Measurements from ENCODE around the gene TCN1.

DNA sequence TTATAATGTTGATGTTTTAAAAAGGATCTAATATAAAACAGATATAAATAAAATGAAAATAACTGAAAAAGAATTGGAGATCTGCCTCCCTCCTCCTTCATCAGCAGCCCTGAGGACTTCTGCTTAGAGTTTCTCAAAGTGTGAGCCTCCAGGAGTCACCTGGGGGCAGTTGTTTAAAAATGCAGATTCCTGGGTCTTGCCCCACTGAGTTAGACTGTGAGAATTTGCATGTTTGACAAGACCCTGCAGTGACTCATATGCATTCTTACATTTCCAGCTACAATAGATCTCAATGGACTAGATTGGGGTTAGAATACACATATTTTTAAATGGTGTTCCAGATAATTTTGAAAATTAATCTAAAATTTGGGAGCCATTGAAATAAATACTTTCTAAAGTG is 11.5 kb upstream of the TCN1 start:
- TF ChIP-seq POLR2A (IDR thresholded peaks at IDR 0.05; ENCODE audit: extremely low read depth, insufficient read length) = no peak
- TF ChIP-seq, protein P1, sequence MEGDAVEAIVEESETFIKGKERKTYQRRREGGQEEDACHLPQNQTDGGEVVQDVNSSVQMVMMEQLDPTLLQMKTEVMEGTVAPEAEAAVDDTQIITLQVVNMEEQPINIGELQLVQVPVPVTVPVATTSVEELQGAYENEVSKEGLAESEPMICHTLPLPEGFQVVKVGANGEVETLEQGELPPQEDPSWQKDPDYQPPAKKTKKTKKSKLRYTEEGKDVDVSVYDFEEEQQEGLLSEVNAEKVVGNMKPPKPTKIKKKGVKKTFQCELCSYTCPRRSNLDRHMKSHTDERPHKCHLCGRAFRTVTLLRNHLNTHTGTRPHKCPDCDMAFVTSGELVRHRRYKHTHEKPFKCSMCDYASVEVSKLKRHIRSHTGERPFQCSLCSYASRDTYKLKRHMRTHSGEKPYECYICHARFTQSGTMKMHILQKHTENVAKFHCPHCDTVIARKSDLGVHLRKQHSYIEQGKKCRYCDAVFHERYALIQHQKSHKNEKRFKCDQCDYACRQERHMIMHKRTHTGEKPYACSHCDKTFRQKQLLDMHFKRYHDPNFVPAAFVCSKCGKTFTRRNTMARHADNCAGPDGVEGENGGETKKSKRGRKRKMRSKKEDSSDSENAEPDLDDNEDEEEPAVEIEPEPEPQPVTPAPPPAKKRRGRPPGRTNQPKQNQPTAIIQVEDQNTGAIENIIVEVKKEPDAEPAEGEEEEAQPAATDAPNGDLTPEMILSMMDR (IDR thresholded peaks at IDR 0.05; ENCODE audit: low read depth, low read length) = no peak
- TF ChIP-seq, protein P2, sequence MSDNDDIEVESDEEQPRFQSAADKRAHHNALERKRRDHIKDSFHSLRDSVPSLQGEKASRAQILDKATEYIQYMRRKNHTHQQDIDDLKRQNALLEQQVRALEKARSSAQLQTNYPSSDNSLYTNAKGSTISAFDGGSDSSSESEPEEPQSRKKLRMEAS (IDR thresholded peaks at IDR 0.05; ENCODE audit: low read depth, low read length) = no peak

All from NB4 (cell line).